GM18498 (cell line): ENCODE data around the gene ABHD6.
"Not testable (repeated sequence)": the region's sequence is repeated elsewhere in the genome, so short reads cannot be mapped to it uniquely, and the experiment has no call there.

Experiments used
- ATAC-seq: cut with Tn5 transposase; IDR thresholded peaks from one replicate; pipeline ENCODE4 v1.9.1; 2021; ENCODE audit warnings: mild to moderate bottlenecking, moderate library complexity; ENCODE audit not compliant: unreplicated experiment

ABHD6 gene

GRCh38 chr3:58337190-58337589, 99.6 kb downstream of the ABHD6 start:
- ATAC-seq = no peak

DNA sequence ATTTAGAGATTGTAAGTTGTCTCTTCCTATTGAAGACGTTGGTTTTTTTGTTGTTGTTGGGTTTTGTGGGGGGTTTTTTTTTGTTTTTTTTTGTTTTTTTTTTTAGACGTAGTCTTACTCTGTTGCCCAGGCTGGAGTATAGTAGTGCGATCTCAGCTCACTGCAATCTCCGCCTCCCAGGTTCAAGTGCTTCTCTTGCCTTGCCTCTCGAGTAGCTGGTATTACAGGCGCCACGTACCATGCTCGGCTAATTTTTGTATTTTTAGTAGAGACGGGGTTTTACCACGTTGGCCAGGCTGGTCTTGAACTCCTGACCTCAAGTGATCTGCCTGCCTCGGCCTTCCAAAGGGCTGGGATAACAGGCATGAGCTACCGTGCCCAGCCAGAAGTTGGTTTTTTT, 101.6 kb downstream of the ABHD6 start:
- ATAC-seq = not testable (repeated sequence)

GRCh38 chr3:58340594-58341244, 103.1 kb downstream of the ABHD6 start:
- no peak for ATAC-seq

DNA sequence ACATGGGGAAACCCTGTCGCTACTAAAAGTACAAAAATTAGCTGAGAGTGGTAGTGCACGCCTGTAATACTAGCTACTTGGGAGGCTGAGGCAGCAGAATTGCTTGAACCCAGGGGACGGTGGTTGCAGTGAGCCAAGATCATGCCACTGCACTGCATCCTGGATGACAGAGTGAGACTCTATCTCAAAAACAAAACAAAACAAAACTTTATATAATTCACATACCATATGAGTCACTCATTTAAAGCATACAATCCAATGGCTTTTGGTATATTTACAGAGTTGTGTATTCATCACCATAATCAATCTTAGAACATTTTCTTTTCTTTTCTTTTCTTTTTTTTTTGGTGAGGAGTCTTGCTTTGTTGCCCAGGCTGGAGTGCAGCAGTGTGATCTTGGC, 103.8 kb downstream of the ABHD6 start:
- no peak for ATAC-seq

DNA sequence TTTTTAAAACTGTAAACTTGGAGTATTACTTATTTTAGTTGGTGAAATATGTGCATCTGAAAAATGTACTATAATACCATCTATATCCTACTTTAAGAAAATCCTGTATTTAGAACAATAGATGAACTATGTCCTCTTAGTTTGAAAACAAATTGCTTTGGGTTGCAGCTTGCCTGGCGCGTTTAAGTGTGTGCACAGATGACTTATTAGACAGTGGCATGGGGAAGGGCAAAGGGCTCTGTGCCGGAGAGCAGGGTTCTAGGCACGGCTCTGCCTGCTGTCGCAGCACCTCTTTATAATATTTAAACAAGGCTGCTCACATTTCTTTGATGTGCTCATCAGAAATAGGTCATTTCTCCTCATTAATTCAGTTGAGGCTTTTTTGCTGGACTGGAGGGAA, 105.1 kb downstream of the ABHD6 start:
- no peak for ATAC-seq
